ENCODE results near the gene OR6C4.

GRCh38 chr12:55548756-55549155 is 646 bp upstream of the OR6C4 start:
- no peak for TF ChIP-seq EZH2phosphoT487 (IDR thresholded peaks at IDR 0.05; ENCODE audit: borderline replicate concordance, low read depth, low read length)
- no peak for TF ChIP-seq CTCF (conservative IDR thresholded peaks at IDR 0.05; ENCODE audit: low read length)
